Activated CD8-positive, alpha-beta memory T cell treated with anti-CD3 and anti-CD28 coated beads for 48 hours (primary cell): ENCODE results near the gene ITGB6.

Experiments
- DNase-seq, 3 experiments: peaks; one replicate each; pipeline ENCODE4 v3.0.0-alpha.2; 2020; ENCODE audit warnings: low read depth in 2 of 3, low spot score in 2 of 3

The ITGB6 gene, protein sequence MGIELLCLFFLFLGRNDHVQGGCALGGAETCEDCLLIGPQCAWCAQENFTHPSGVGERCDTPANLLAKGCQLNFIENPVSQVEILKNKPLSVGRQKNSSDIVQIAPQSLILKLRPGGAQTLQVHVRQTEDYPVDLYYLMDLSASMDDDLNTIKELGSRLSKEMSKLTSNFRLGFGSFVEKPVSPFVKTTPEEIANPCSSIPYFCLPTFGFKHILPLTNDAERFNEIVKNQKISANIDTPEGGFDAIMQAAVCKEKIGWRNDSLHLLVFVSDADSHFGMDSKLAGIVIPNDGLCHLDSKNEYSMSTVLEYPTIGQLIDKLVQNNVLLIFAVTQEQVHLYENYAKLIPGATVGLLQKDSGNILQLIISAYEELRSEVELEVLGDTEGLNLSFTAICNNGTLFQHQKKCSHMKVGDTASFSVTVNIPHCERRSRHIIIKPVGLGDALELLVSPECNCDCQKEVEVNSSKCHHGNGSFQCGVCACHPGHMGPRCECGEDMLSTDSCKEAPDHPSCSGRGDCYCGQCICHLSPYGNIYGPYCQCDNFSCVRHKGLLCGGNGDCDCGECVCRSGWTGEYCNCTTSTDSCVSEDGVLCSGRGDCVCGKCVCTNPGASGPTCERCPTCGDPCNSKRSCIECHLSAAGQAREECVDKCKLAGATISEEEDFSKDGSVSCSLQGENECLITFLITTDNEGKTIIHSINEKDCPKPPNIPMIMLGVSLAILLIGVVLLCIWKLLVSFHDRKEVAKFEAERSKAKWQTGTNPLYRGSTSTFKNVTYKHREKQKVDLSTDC

DNA sequence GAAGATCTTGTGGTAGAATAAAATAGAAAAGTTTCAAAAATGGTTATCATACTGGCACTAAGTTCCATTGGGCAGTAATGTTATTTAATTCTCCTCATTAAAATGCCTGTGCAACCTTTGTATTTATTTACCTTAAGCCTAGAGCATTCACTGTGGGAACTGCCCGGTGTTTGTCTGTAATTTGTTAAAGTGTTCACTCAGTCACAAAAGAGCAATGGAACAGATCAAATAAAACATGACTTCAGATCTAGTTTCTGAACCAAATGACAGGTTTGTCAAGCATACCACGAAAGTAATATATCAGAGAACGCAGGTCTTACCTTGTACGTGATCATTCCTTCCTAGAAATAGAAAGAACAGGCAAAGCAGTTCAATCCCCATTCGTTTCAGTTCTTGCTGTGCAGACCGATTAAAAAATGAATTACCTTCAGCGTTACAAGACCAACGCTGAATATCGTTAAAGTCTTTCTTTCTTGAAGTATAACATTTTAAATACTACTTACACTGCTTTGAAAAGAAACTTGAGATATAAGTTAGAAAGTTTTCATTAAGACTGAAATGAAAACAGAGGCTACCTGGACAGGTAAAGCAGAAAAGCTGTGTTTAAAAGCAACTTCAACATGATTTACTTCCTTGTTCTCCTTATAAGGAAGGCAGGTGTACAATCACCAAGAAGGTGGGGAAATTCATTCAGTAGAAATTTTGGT lies at the start of gene ITGB6:
Gene ITGB6 (minus strand): TSS at position 590 of the 707 bp plus-strand sequence. CDS start 209 bp downstream, at position 381.
- DNase-seq: no peak

DNA sequence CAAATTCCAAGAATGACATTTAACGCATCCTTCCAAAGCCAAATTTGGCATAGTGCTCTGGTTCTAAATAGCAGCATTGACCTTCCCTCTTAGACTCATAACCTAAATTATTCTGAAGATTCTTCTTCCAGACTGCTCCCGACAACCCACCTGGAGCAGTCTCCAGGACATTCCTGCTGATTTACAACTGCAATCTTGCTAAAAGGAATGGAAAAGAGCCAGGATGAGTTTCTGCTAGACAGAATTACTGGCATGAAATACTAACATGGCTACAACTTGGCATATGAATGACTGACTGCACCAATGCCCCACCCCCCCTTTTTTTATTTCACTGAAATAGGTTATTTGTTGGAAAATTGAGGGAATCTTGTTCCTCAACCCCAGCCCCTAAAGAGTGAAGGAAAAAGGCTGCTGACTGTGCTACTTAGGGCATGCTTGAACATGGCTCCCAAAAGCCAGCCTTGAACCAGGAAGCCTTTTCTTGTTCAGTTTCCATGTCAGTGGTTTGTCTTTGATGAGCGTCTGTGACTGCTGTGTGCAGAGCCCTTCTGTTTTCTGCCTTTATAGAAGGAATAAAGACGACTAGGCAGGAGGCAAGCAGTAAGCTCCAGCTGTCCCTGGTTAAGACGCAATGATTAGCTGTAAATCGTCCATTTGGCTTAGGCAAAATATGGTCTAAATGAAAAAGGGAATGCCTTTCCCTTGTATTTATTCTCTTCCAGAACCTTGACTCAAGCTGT lies 47.4 kb upstream of the ITGB6 start:
- DNase-seq: no peak

DNA sequence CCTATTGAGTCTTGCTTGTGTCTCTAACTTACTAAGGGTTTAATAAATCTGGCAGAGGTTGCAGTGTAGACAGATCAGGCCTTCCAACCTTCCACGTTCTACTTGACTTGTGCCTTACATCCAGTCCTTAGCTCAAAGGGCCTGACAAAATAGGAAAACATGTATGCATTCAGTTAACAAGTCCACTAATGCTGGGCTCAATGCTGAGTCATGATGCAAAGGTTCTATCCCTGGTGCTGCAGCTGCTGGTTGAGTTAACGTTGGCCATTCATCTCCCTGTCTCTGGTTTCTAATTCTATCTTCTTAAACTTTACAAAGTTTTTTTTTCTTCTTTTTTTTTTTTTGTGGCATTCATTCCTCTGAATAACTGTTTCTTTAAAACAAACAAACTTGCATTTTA lies 46.3 kb upstream of the ITGB6 start:
- no peak for DNase-seq

DNA sequence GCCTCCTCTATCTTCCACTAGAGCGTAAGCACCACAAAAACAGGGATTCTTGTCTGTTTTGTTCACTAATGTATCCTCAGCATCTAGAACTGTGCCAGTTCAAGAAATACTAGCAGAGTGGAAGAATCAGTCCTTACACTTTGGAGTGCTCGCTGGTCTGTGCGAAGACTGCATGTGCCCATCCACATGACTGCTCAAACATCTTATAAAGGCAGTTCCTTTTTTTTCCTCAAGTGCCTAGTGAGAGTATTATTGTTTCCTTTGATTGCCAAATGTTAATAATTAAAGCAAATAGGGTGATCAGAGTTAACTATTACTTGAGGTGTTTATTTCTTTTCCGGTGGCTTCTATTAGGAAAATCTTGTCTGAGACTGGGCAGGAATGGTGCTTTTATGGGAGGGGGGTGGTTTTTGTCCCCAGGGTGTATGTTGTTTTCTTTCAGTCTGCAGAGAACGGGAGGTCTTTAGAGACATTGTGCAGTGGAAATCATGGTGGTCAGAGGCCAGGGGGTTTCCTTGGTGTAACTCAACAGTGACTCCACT lies 45.6 kb upstream of the ITGB6 start:
- DNase-seq: no peak

DNA sequence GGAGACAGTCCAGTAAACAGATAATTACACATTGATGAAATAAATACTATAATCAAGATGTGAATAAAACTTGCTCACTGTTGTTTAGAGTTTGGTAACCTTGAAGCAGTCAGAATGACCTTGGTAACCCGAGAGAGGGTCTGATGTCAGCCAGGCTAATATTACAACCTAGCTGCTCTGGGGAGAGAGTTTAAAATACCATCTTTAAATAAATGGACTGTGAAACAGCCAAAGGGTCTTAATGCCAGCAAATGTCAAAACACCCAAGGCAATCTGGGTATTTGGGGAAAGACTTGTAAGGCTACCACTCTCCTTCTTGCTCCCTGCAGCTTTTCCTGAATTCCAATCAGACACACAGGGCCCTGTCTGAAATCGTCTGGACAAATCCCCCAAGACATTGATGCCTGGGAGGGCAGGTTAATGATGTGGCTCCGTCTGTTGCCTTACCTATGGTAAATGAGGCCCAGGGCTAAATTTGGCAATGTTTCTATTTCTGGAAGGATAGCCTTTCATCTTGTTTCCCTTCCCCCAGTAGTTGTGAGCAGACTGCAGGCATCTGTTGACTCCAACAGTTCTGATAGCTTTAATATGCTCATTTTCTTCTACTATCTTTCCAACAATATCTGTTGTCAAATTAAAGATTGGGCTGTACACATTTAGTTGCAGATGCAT lies 43.0 kb upstream of the ITGB6 start:
- DNase-seq: no peak

DNA sequence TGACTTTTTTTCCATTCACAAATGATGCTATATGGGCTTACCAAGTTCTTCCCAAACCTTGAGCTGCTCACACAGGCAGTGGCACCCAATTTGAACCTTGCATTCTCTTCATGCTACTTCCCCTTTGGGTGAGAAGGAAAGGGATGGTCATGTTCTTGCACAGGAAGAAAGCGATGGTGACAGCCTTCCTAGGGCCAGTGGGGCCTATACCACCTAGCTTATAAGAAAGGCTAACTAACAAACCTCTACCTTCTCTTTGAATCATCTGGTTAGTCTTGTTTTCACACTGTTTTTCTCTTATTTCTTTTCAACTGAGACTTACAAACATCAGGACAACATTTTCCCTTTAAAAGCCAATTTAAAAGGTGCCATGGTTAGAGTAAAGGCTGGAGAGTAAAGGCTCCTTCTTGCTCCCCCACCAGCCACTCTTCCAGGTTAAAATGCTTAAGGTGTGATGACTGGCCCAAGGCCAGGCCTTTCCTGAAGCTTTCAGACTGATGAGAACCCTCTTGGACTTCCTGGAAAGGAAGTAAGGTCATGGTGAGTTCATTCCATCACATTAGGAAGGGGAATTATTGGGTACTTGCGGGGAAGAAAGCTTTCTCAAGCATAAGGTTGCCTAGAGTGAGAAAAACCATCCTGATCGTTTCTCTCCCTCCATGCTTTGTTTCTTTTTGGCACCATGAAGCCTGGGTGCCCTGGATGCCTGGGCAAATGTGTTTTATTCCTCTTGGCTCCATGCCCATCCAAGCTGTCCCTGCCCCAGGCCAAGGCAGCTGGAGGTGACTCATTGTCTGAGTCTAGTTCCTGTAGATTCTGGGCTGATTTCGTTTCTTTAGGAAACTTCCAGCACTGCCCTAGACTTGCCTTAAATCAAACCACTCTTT lies 41.4 kb upstream of the ITGB6 start:
- no peak for DNase-seq

DNA sequence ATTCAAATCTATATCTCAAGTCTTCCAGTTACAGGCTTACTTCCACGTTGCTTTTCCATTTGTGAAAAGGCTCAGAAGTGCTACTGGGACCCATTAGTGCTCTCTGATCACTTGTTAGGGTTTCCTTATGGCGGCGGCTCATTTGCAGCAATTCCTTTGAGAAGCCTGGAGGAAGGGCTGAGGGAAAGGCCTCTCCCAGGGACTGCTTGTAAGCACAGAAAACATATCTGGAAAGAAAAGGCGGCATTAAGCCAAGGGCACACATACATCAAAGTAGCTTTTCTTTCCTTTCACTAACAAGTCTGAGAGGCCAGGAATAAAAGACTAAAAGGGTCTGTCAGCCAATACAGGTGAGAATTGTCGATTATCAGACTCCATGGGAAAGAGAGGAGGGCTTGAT lies 39.4 kb upstream of the ITGB6 start:
- no peak for DNase-seq

DNA sequence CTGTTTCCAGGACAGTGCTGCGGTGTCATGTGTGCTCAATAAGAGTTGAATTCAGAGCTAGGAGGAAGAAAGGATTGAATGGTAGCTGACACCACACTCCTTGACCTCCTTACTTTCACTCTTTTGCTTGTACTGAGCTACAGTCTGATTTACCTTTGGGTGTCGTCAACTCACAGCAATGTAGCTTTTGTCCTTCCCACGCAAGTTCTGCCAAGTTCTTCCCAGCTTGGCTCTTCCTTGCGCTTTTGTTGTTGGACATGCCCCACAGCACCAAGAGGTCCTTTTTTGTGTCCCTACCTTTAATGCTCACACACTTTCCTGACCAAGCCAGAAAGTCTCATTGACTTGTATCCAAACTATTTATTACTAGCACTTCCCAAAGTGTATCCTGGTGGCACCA lies 38.3 kb upstream of the ITGB6 start:
- no peak for DNase-seq

DNA sequence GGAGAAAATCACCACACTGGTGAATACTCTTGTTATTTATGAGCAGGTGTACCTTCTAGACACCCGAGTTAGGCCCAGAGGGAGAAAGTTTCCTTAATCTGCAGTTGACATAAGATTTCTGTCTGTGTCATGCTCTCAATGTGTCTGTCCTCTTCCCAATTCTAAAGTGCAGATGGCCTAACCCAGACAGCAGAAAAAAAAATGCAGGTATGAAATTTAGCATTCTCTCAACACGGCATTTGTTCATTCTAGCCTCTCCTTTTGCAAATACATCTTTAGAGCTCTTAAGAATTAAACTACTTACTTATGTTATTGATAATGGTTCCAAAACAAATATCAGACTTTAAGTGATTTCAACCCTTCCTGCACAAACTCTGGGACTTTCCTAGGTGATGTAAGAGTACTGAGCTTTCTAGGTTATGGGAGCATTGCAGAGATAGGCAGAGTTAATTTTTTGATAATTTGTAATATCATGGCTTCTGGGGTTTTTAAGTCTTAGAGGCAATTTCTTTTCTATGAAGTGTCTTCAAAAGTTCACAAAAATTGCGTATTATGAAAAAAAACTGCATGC lies 32.9 kb upstream of the ITGB6 start:
- no peak for DNase-seq

DNA sequence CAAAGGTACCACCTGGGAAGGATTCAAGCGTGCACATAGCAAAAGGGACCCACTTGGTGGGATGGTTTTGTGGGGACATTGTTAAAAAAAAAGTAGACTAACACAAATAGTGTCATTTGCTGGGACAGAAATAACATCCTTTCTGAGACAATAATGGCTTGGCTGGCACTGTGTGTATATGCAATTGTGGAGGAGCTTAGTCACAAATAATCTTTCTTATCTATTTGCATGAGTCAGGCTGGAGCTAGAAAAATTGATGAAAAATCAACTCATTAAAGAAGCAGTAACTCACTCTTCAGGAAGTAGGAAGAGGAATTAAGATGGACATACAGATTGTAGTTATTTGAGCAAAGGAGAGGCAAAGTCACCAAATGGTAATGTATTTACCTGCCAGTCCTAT lies 29.5 kb upstream of the ITGB6 start:
- DNase-seq: no peak

DNA sequence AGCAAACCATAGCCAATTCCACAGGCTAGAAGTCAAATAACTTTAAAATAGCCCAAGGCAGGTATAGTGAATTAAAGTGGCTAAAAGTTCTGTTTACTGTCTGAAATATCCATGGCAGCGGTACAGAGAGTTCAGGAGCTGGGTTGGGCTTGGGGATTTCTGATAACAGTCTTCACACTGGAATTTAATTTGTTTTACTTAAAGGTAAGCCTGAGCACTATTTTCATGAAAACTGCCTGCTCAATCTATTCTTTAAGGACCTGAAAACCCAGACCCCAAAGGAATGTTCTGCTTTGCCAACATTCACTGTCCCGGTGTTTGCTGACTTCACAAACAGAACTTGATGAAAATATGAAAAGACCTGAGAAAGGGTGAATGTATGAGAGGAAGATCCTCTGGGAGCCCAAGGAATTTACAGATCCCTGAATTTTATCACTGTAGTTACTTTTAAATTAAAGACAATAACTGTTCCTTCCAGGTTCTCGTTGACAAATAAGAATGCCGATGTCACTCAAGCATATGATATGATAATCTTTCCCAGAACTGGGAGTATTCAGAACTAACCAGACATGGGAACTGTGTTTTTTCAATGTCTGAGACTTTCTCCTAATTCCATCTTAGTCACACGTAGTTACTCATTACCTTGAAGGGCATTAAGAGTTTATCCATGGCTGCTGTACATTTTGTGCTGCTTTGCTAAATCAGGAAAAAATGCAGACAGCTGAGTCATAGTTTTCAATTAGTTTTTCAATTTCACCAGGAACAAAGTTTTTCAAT lies 28.3 kb upstream of the ITGB6 start:
- no peak for DNase-seq

DNA sequence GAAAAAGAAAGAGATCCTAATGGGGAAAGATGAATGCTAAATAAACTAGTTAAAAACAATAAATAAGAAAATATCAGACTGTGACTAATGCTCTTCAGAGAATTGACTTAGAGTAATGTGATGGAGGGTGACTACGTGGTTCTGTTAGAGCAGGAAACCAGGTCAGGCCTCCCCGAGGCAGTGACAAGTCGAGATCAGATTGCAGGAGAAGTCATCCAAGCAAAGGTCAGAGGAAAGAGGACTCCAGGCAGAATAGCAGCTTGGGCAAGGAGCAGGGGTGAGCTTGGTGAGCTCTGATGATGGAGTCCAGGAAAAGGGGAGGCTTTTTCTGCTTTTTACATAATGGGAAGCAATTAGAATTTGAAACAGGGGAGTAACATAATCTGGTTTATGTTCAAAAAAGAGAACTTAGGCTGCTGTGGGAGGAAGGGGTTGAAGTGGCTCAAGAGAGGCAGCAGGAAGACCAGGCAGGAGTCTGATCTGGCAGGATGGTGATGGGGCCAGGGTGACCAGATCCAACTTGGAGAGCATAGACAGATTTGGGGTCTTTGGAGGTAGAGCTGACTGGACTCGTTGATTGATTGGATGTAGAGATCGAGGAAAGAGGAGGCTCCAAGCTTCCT lies 27.3 kb upstream of the ITGB6 start:
- DNase-seq: no peak

DNA sequence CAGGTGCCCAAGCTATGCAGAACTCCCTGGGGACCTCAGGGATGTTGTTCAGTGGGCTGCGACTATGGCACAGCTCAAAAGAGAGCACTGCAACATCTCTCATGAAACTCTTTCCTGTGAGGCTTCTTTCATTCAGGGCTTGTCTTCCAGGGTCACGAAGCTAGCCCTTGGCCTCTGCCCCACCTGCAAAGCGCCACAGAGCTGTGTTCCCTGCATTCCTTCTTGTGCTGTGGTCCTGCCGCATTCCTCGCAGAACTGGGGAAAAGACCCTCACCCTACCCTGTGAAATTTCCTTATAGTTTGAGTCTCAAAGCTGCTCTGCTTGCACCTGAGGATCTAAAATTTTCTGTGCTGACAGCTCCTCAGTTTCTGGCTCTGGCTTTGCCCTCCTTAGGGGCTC lies 26.3 kb upstream of the ITGB6 start:
- no peak for DNase-seq

DNA sequence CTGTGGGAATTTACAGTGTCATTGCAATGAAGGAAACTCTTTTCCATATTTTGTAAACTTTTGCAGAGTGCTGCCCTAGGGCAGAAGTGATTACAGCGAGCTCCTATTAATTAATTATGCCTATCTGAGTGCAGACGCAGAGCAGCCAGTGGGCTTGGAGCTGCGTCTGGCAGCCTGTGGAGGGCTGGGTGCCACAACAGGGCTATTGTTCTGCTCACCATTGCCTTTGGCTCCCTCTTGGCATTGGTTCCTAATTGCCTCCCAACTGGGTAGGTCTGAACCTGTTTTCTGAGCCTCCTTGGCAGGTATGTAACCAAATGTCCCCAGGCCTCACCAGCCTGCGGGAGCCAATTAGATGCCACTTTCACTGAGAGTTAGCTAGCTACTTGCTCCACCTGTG lies 25.6 kb upstream of the ITGB6 start:
- DNase-seq: no peak

DNA sequence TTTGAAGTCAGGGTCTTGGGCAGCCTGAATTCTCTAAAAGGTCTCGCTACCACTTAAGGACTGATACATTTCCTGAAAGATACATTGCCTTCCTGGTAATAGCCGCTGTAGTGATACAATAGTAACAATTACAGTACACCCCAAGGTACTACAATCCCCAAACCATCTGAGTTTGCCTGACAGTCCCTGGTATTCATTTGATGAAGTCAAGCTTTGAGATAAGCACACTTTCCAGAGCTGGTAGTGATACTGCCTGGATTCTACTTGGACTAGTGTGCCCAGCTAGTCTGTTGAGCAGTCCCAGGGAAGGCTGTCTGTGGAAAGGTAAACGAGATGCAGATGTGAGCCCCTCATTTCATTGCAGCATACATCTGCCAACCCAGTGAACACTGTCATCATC lies 24.4 kb upstream of the ITGB6 start:
- no peak for DNase-seq

DNA sequence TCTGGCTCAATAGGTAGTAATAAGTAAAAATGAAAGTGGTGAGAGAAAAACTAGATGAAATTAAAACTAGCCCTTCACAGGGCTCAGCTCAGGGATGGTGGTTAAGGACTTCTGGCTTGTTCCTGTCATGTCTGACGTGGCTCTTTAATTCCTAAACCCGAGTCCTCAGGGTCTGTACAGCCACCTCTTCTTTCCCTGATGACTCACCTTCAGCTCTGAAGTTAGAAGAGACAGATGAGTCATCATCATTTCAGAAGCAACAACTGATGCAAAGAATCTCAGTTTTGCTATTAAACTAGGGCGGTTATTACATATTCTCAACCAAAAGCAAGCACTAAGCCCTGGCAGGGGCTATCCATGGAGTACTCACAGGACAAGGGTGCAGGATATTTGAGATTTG lies 24.0 kb upstream of the ITGB6 start:
- DNase-seq: no peak

DNA sequence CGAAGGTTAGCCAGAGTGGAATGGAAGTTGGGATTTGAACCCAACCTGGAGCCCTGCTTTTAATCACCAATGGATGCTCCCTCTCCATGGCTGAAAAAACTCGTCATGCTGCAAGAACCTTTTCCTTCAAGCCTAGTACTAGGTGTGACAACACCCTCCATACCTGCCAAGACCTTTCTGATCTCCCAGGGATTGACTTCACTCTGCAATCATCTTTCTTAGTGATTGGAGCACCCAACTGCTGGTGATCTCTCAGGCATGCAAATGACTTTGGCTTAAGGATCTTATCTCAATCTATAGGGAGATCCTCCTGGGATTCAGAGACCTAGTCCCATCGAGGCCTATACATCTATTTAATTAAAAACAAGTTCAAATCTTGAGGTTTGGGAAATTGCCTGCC lies 23.5 kb upstream of the ITGB6 start:
- DNase-seq: no peak
